Forelimb muscle (tissue), 1 donor: ENCODE results near the gene CDK2. TPM values are rescaled to one million over a fixed set of nuclear protein-coding genes. Genes with fewer than 3 reads are reported as not detected.
"Not testable (repeated sequence)": the region's sequence is repeated elsewhere in the genome, so short reads cannot be mapped to it uniquely, and the experiment has no call there.

ENCODE experiments used
- DNase-seq: peaks from one replicate; pipeline ENCODE4 v3.0.0-alpha.2; 2013; ENCODE audit warnings: low read depth
- polyA plus RNA-seq: library from polyadenylated mRNA; unstranded; fragments of 120-200 nt; gene quantifications from one replicate; pipeline ENCODE4 v1.2.1, GENCODE V29; 2013; ENCODE audit not compliant: insufficient read length

Gene CDK2
- polyA plus RNA-seq: 23.4 TPM

- peak; percentile 61 for DNase-seq
These were observed at the start of gene CDK2 for GRCh38 chr12:55966408-55967281. Gene CDK2 (plus strand): TSS chr12:55966830. CDS start chr12:55967009, 179 bp downstream.

DNA sequence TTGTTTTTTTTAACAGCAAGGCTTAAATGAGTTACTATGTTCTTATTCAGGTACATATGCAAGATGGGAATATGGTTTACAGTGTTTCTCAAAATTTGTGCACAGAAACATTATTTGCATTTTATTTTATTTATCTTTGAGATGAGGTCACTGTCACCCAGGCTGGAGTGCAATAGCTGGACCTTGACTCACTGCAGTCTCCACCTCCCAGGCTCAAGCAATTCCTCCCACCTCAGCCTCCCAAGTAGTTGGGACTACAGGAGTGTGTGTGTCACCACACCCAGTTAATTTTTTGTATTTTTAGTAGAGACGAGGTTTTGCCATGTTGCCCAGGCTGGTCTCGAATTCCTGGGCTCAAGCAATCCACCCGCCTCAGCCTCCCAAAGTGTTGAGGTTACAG is 47.6 kb upstream of the CDK2 start:
- DNase-seq: not testable (repeated sequence)

GRCh38 chr12:55922126-55922525 is 44.5 kb upstream of the CDK2 start:
- DNase-seq: no peak

GRCh38 chr12:55923648-55924047 is 43.0 kb upstream of the CDK2 start:
- not testable (repeated sequence) for DNase-seq

- DNase-seq: no peak
These were observed 41.3 kb upstream of the CDK2 start for GRCh38 chr12:55925371-55925770.

DNA sequence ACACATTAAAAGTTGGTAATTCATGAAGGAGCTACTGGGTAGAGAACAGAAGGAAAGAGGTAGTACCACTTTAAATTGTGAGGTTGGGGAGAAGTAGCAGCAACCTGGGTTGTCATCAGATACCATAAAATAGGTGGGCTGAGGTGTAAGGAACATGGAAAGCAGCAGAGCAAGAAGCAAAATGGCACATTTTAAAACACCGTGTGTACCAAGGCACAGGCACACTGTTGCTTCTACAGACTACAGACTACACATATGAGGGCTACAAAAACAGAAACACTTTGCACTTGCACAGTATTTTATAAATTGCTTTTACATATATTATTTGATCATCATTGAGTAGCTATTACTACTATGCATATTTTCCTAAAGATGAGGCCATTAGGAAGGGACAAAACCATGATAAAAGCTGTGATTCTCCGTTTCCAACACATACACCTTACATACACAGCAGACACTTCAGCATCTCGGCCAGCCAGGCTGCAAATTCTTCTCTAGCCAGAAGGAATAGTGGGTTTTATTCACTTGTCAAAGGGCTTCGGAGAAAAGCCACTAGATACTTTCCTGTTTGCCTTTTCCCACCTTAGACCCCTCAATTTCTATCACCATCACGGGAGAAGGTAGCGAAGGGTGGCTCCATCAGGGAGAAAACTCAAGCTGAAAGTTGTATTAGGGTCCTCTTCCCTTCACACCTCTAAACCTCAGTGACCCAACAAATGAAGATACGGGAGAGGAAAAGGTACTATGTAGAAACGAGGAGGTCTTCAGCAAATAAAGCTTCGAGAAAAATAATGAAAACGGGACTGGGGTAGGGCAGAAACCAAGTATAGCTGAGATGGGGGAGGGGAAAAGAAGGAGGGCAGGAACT is 40.5 kb upstream of the CDK2 start:
- DNase-seq: no peak

DNA sequence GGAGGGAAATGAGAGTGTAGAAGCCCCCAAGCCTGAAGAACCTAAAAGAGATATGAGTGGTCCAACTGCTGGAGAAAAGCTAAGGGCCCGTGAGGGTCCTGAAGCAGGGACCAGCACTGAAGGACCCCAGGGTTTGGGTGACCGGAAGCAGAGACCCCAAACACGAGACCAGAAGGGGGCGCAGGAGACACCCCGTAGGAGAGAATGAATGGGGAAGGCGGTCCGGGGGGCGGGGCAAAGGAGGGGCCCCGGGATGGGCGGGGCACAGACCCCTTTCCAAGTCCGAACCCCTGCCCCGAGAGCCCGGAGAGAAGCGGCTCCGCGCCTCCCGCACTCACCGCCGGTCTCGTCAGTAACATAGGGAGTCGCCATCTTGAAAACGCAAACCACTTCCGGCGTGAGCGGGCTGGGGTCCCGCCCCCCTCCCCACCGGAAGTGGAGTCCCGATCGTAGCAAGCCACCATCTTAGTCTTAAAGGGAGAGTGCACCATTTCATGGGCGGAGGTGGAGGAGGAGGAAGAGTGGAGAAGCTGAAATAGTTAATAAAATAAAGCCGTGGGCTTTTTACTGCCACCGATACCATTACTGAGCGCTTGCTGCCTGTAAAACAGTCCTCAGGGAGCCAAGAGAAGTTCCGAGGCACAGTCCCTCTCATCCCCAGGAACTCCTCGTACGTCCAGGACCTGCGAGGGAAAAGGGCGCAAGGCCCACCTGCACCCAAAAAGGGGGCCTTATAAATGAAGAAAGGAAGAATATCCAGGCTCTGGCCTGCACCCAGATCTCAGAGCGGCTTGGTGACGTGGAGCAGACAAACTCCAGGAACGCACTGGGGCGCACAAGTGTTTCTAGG is 39.7 kb upstream of the CDK2 start:
- peak; percentile 83 for DNase-seq

- DNase-seq: peak; percentile 39
These were observed 38.8 kb upstream of the CDK2 start, which contains the start of gene PYM1 for GRCh38 chr12:55927588-55928502. Gene PYM1 (minus strand): TSS chr12:55927894. CDS start chr12:55927761, 133 bp downstream.

GRCh38 chr12:55929306-55929791 is 37.3 kb upstream of the CDK2 start:
- no peak for DNase-seq

DNA sequence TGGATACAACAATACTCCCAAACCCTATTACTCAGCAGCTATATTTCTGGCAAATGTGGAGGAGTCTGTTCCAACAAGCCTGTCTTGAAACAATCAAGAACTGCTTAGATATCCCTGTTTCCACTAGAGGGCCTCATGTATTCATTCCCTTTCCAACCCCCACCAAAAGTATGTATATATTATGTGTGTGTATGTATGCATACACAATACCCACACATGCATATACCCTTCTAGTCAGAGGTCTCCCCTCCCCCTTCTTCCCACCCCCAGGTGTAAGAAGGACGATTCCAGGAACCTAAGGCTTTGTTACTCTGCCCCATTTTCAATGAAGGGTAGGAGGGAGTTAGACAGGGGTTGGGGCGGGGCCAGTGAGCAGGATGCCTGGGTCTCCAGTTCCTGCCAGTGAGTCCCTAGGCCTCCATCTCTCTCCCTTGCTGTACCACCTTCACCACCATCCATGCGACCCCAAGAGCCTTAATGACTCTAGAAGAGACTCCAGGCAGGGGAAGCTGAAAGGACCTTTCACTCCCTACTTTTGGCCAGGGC is 35.8 kb upstream of the CDK2 start, which contains the start of gene DGKA:
TSS of gene DGKA (plus strand) at position 392 of the 546 bp plus-strand sequence. CDS start 5,342 bp downstream, outside the sequence.
- peak; percentile 75 for DNase-seq

DNA sequence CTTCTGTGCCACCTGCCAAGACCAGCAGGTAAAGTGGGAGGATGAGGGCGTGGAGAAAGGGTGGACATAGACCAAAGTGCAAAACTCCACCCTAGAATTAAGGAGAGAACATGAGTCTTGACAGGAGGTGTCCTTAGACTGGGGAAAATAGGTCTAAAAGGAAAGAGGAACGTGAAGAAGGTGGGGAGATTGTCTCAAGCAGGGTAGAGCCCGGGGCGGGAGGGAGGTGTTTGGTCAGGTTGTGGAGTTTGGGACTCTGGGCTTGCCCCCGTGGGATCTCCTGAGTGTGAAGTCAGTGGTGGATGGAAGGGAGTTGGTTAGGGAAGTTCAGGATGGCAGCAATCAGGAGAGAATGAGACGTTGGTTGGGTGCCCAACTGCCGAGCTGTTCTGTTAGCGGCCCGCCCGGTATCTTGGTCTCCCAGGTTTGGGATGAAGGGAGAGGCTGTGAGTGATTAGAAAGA is 35.3 kb upstream of the CDK2 start:
- no peak for DNase-seq

DNA sequence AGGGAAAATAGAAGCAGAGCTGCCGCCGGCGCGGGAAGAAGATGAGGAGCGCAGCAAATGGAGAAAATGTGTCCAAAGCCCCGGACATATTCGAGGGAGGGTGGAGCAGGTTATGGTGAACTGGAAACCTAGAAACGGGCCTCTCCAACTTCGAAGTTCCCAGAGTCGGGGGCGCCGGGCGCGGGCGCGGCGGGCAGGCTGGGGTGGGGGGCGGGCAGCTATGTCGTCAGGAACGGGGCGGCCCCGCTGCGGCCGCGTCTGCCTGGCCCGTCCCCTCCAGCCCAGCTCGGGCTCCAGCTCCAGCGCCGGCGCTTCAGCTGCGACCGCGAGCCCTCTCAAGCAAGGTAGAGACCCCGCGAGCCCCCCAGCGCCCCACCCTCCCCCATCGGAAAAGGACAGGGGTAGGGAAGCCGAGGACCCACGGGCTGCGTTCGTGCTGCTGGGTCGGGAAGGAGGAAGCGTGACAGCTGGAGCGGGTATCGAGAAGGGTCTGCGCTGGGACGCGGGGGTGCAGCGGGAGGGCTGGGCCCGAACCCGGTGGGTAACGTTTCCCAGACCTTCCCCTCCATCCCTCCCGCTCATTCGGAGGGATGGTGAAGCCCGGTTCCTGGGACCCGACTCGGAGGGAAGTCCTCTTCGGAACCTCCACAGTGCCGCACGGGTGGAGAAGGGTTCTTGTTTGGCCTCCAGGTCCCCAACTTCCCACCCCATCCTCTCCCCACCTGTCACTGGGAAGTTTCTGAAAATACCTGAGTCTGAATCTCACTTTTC is 34.7 kb upstream of the CDK2 start:
- peak; percentile 17 for DNase-seq

- no peak for DNase-seq
These were observed 34.1 kb upstream of the CDK2 start for GRCh38 chr12:55932551-55932910.

DNA sequence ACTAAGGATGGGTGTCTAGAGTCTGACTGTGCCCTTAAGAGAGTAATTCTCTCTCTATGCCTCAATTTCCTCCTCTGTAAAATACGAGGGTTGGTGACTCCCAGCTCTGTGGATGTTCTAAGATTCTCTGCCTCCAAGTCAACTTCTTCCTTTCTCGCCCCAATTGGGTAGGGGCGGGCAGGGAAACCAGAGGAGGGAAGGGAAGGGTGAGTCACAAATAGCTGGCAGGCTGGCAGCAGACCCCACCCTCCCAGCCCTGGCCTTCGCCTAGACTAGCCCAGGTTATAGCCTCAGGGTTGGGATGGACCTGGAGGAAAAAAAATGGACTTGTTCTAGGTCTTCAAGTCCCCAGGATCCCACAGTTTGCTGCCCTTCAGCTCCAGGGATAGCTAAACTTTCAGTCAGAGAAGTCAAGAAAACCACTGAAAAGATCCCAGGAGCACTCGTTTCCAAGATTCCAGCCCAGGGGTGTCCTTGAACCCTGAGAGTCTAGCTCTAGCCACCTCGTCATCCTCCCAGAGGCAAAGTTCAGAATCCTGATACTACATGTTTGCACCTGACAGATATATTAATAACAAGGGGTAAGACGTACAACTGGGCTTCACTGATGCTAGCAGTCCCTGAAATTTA is 33.3 kb upstream of the CDK2 start:
- no peak for DNase-seq

- no peak for DNase-seq
These were observed 32.6 kb upstream of the CDK2 start for GRCh38 chr12:55933799-55934742.

DNA sequence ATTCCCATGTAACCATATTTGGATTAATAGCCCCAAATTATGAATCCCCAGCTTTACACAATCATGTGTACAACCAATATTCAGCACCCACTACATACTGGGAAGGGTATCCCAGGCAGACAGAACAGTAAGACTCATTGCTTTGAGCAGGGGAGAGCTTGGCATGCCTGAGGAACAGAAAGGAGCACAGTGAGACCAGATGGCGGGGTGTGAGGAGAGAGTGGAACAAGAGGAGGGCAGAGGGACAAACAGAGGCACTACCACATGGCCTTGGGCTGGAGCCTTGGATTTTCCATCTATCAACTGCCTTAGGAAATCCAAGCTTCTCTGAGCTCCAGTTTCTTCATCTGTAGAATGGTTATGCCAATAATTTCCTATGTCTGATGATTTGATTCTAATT is 31.9 kb upstream of the CDK2 start:
- no peak for DNase-seq

GRCh38 chr12:55935738-55936151 is 30.9 kb upstream of the CDK2 start:
- DNase-seq: no peak
